GM19467 (cell line): ENCODE results near the gene ICAM5.
"Not testable (repeated sequence)": the region's sequence is repeated elsewhere in the genome, so short reads cannot be mapped to it uniquely, and the experiment has no call there.

Experiments
- ATAC-seq: cut with Tn5 transposase; IDR thresholded peaks from one replicate; pipeline ENCODE4 v1.9.1; 2021; ENCODE audit warnings: mild to moderate bottlenecking, moderate library complexity; ENCODE audit not compliant: unreplicated experiment

Gene ICAM5, protein sequence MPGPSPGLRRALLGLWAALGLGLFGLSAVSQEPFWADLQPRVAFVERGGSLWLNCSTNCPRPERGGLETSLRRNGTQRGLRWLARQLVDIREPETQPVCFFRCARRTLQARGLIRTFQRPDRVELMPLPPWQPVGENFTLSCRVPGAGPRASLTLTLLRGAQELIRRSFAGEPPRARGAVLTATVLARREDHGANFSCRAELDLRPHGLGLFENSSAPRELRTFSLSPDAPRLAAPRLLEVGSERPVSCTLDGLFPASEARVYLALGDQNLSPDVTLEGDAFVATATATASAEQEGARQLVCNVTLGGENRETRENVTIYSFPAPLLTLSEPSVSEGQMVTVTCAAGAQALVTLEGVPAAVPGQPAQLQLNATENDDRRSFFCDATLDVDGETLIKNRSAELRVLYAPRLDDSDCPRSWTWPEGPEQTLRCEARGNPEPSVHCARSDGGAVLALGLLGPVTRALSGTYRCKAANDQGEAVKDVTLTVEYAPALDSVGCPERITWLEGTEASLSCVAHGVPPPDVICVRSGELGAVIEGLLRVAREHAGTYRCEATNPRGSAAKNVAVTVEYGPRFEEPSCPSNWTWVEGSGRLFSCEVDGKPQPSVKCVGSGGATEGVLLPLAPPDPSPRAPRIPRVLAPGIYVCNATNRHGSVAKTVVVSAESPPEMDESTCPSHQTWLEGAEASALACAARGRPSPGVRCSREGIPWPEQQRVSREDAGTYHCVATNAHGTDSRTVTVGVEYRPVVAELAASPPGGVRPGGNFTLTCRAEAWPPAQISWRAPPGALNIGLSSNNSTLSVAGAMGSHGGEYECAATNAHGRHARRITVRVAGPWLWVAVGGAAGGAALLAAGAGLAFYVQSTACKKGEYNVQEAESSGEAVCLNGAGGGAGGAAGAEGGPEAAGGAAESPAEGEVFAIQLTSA

DNA sequence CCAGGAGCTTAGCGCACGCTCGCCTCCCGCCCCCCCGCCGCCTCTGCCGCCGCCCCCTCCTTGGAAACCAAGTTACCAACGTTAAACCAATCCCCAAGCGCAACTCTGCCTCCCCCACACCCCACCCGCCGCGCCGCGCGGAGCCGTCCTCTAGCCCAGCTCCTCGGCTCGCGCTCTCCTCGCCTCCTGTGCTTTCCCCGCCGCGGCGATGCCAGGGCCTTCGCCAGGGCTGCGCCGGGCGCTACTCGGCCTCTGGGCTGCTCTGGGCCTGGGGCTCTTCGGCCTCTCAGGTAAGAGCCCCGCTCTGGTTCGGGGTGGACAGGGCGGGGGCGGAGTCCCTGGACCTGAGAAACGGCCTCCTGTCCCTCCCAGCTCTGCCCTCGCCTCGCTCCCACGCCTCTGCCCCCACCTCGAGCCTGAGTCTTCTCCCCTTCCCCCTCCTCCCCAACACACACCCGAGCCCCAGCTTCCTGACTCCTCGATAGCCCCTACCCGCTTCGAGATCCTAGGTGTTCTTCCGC, at the start of gene ICAM5:
Gene ICAM5, plus strand, starts transcription at position 117 of the 521 bp plus-strand sequence. Its CDS starts 92 bp downstream, at position 209.
- ATAC-seq: no peak

DNA sequence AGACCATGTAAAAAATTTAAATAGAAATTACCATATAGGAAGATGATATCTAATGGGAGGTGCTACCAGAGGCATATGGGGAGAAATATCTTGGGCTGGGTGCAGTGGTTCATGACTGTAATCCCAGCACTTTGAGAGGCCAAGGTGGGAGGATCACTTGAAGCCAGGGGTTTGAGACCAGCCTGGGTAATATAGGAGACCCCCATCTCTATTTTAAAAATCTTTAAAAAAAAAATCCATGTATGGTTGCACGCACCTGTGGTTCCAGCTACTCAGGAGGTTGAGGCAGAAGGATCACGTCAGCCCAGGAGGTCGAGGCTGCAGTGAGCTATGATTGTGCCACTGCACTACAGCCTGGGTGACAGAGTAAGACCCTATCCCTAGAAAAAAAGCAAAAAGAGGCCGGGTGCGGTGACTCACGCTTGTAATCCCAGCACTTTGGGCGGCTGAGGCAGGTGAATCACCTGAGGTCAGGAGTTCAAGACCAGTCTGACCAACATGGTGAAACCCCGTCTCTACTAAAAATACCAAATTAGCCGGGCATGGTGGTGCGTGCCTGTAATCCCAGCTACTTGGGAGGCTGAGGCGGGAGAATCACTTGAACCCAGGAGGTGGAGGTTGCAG, 47.8 kb upstream of the ICAM5 start:
- not testable (repeated sequence) for ATAC-seq

DNA sequence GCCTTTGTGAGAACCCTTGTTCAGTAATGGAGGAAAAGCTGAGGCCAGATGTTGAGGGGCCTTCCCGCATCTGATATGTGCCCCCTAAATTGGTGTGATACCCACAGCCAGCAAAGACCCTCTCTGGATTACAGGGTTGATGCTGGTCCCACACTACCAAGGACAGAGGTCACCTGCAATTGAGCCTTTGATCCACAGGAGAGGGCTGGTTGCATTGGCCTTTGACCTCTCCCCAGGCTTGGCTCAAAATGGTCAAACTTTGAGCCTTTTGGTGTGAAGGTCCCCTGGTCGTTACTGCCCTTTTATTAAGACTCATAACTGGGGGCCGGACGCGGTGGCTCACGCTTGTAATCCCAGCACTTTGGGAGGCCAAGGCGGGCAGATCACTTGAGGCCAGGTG, 46.1 kb upstream of the ICAM5 start:
- ATAC-seq: no peak

DNA sequence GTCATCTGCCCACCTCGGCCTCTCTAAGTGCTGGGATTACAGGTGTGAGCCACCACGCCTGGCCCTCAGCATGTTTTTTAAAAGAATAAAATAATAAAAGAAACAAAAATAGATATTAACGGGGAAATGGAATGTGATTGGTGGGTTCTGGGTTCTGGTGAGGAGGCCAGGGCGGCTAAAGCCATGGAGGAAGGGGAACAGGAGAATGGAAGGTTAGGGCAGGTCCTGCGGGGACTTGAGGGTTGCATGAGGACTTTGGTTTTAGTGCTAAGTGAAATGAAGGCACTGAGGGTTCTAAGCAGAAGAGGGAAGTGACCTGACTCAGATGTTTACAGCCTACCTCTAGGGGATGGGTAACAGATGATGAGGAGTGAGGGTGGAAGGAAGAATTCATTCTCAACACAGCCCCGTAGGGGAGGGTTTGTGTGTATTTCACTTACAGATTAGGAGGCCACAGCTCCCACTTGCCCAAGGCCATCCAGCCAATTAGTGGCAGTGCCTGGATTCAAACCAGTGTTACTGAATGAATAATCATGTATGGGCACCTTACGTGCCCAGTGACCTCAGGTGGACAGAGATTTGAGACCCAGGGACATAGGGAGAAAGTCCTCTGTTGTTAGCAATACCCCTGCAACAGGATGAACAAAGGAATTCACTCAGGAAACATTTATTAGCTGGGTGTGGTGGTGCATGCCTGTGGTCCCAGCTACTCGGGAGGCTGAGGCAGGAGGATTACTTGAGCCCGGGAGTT, 44.4 kb upstream of the ICAM5 start:
- ATAC-seq: no peak

DNA sequence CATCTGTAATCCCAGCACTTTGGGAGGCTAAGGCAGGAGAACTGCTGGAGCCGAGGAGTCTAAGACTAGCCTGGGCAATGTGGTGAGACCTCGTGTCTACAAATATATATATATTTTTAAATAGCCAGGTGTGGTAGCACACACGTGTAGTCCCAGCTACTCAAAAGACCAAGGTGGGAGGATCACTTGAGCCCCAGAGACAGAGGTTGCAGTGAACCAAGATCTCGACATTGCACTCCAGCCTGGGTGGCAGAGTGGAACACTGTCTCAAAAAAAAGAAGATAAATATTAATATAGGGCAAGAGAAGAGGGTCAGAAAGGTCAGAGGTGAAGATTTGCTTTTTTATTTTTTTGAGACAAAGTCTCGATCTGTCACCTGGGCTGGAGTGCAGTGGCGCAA, 43.2 kb upstream of the ICAM5 start:
- ATAC-seq: no peak

DNA sequence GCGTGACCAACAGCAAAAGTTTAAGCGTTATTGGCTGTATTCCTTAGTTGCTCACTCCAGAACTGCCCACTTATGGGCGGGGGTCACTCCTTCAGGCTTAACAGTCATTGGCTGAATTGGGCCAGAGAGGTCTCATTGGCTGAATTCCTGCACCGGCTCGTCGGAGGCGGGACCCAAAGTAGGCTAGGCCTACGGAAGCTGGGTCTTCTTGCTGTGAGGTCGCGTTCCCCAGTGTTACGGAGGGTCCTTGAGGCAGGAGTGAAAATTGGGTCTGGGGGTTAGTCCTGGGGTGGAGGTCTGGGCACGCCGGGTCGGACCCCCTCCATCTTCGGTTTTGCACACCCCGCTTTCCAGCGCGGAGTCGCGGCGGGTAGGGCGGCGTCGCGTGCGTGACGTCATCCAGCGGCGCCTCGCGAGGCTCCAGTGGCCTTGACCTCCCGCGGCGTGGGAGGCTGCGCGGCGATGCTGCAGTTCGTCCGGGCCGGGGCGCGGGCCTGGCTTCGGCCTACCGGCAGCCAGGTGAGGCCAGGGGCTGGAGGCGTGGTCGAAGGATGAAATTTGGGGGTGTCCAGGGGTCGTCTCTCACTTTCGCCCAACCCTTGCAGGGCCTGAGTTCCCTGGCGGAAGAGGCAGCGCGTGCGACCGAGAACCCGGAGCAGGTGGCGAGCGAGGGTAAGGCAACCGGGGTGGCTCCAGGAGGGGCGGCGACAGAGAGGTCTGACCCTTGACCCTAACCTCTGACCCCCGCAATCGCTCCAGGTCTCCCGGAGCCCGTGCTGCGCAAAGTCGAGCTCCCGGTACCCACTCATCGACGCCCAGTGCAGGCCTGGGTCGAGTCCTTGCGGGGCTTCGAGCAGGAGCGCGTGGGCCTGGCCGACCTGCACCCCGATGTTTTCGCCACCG, 37.7 kb upstream of the ICAM5 start, which contains the start of gene MRPL4:
Gene MRPL4, plus strand, starts transcription at position 423 of the 903 bp plus-strand sequence. Its CDS starts 40 bp downstream, at position 463.
- ATAC-seq: peak; percentile 81

DNA sequence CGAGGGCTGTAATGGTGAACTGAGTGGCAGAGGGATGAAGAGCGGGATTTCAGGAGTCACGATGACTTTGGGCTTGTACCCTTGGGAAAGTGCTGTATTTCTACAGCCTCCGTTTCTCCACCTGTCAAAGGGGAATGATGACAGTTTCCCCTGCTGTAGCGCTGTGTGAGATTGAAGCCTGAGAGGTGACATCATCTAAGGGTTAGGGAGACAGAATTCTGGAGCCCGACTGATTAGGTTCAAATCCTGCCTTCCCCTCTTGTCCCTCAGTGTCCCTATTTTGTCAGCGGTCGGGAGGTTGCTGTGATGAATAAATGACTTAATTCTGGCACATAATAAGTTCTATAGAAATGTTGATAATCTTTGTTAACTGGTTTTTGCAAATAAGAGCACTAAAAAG, 37.0 kb upstream of the ICAM5 start:
- ATAC-seq: no peak

DNA sequence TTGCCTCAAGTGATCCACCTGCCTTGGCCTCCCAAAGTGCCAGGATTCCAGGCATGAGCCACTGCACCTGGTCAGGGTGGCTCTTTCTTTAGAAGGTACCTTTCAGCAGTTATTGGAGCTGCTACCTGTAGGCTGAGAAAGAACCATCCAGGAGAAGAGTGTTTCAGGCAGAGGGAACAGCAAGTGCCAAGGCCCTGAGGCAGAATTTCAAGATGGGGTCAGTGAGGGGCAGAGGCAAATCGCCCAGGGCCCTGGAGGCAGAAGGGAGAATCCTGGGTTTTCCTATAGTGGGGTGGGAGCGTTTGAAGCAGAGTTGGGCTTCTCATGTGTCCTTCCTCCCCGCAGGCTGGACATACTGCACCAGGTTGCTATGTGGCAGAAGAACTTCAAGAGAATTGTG, 35.5 kb upstream of the ICAM5 start:
- no peak for ATAC-seq

DNA sequence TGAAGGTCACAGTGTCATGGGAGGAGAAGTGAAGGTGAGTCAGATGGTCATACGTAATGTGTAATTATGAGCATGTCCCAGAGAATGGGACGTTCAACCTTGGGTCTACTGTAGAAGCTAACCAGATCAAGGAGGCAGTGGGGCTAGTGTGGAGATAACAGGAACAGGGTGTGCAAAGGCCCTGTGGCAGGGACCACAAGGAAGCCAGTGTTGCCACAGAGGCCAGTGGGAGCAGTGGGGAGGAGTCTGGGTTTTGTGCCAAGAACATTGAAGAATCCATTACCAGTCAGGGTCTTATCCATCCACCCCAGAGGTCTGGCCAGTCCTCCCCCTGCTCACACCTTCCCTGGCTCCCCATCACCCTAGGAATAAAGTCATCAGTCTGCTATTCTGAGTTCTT, 34.4 kb upstream of the ICAM5 start:
- ATAC-seq: no peak

DNA sequence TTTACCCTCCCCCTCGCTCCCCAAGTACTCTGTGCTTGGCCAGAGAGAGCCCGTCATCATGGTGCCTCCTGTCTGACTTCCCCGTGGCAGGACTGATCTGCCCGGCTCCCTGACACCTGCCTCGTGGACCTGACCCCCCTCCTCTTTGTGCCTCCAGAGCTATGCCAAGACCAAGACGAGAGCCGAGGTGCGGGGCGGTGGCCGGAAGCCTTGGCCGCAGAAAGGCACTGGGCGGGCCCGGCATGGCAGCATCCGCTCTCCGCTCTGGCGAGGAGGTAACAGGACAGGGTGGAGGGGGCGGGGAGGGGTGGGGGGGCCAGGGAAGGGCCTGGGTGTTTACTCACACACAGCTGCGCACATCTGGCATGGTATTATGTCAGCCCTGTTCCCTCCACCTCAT, 33.2 kb upstream of the ICAM5 start:
- ATAC-seq: no peak

DNA sequence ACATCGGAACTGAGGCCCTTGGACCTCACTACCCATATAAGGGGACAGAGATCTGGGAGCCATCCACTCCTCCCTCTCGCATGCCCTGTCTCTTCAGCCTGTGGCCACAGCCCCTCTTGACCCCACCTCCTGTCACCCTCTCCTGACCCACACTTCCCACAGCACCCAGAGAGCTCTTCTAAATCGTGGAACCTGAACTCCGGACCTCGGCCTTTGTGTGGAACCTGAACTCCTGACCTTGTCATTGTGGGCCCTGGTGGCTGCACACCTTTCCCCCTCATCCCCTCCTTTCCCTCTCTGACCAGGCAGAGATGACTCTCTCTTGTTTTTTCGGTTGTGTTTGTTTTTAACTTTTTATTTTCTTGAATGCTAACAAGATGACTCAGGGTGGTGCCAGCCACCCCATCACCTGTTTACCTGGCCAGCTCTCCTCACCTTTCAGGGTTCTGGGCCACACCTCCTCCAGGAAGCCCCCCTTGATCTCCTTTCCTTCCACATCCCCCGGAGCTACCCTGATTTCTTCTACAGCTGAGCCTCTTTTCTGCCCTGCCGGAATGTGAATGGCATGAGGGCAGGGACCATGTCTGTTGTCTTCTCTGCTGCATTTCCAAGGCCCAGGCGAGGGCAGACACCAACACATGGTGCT, 32.7 kb upstream of the ICAM5 start:
- no peak for ATAC-seq

DNA sequence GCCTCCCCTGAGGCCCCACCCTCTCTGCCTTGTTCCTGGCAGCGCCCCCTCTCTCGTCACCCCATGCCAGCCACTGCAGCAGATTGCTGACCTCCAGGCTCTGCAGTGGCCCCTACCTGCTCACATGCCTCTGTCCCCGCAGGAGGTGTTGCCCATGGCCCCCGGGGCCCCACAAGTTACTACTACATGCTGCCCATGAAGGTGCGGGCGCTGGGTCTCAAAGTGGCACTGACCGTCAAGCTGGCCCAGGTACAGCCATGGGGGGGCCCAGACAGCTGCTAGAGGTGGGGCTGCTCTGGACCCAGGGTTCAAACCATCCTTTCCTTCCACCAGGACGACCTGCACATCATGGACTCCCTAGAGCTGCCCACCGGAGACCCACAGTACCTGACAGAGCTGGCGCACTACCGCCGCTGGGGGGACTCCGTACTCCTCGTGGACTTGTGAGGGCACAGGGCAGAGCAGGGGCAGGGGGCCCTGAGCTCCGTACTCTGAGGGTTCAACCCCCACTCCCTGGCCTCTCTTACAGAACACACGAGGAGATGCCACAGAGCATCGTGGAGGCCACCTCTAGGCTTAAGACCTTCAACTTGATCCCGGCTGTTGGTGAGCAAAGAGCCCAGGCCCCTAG, 31.6 kb upstream of the ICAM5 start:
- ATAC-seq: no peak

DNA sequence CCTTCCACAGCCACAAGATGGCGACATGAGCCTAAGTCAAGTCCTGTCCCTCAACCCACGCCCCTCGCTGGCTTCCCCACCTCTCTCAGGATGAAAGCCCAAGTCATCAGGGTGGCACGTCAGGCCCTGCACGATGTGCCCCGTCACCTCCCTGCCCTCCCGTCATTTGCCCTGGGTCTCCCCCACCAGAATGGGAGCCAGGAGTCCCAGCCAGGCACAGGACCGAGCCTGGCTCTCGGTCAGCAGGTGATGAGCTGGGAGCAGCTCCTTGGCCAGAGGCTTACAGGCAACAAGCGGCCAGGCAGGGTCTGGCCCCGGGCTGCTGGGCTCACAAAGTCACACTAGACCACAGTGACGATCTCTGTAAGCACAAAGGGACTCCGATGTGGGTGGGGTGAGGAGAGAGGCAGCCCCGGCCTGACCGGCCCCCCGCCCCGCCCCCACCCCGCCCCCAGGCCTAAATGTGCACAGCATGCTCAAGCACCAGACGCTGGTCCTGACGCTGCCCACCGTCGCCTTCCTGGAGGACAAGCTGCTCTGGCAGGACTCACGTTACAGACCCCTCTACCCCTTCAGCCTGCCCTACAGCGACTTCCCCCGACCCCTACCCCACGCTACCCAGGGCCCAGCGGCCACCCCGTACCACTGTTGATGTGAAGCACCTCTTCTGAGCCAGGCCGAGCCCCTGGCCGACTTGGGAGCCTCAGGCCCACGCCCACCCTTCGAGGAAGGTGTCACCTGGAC, 30.4 kb upstream of the ICAM5 start:
- ATAC-seq: no peak

DNA sequence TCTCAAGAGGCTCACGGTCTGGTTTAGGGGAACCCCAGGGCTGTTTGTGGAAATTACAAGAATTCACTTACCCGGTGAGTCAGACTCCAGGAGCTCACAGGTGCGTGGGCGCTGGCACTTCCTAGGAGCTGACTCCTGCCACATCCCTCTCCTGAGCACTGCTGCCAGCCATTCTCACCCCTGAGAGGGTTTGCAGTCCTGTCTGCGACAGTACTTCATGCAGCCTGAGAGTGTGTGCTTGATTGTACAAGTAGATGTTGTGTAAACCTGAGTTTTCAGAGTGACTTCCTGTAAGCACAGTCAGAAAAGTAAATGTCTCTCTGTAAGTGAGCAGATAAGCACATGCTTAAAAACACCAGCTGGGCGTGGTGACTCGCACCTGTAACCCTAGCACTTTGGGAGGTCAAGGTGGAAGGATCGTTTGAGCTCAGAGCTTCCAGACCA, 29.6 kb upstream of the ICAM5 start:
- no peak for ATAC-seq

DNA sequence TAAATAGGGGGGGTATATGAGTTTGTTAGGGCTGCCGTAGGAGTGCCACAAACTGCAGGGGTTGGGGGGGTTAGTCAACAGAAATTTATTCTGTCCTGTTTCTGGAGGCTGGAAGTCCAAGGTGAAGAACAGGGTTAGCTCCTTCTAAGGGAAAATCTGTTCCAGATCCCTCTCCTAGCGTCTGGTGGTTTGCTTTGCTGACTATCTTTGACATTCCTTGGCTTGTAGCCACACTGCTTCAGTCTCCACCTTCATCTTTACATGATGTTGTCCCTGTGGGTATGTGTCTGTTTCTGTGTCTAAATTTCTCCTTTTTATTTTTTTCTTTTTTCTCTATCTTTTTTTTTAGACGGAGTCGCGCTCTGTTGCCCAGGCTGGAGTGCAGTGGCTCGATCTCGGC, 27.0 kb upstream of the ICAM5 start:
- ATAC-seq: no peak

DNA sequence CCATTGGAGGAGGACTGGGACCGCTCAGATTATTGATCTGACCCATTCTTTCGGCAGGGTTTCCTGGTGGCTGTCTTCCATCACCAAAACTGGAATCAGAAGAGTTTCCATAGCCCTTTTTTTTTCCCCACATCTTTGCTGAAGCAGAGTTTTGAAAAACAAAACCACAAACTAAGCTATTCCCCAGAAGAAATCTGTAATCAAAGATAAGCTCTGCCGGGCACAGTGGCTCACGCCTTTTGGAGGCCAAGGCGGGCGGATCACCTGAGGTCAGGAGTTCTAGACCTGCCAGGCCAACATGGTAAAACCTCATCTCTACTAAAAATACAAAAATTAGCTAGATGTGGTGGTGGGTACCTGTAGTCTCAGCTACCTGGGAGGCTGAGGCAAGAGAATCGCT, 23.0 kb upstream of the ICAM5 start:
- ATAC-seq: no peak

DNA sequence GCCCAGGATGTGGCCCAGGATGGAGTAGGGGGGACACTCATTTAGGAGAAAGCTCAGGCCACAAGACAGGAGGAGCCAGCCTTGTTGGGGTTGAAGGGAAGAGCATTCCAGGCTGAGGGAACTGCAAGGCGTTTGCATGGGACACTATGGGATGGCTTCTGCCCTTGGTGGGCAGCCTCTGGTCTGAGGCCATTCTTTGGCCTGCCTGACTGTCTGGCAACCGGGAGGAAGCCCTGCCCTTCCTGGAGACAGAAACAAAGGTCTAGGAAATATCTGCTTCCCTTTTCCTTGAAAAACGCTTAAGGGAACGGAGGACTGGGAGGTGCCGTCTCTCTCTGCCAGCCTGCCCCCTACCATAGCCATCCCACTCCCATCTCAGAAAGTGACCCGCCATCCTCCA, 21.7 kb upstream of the ICAM5 start:
- no peak for ATAC-seq
